Measurements from ENCODE around the gene FBRS.
A peak's percentile ranks its signal among the peaks of the same experiment; 100 is the strongest.
"Not testable (repeated sequence)": the region's sequence is repeated elsewhere in the genome, so short reads cannot be mapped to it uniquely, and the experiment has no call there.

FBRS gene

DNA sequence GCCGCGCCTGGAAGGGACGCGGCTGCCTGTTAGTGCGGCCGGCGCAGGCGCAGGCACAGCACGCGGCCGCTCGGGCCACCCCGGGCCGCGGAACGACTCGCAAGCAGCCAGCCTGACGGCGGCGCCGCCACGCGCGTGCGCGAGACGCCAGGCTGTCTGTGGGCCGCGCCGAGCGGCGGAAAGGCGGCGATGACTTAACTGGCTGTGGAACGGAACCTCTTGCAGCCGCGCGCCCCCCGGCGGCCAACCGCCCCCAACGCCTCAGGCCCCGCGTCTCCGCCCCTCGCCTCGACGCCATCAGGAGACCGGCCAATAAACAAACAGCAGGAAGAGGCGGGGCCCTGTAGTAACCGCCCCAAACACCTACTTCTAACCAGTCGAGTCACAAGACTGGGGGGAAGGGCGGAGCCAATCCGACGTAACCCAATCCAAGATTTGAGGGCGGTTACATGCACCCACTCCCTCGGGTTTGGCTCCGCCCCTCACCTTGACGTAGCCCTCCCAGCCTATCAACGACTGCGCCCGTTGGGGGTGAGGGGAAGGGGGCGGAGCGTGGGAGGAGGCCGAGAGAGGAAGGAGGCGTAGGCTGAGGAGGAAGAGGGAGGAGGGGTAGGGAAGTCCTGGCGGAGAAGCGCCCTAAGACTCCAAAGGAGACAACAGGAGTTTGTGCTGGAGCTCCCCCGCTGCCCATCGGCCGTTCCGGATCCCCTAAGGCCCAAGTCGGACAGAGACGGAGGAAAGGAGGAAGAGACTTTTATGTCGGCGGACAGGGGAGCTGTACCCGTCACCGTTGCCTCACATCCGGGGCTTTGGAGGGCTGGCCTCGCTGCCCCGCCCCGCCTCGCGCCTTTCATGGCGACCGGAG, at the start of gene FBRS:
Gene FBRS (plus strand): TSS at position 566 of the 865 bp plus-strand sequence. CDS start 1,088 bp downstream, outside the sequence.
- peak; percentile 98 for DNase-seq (ENCODE audit: low spot score)

DNA sequence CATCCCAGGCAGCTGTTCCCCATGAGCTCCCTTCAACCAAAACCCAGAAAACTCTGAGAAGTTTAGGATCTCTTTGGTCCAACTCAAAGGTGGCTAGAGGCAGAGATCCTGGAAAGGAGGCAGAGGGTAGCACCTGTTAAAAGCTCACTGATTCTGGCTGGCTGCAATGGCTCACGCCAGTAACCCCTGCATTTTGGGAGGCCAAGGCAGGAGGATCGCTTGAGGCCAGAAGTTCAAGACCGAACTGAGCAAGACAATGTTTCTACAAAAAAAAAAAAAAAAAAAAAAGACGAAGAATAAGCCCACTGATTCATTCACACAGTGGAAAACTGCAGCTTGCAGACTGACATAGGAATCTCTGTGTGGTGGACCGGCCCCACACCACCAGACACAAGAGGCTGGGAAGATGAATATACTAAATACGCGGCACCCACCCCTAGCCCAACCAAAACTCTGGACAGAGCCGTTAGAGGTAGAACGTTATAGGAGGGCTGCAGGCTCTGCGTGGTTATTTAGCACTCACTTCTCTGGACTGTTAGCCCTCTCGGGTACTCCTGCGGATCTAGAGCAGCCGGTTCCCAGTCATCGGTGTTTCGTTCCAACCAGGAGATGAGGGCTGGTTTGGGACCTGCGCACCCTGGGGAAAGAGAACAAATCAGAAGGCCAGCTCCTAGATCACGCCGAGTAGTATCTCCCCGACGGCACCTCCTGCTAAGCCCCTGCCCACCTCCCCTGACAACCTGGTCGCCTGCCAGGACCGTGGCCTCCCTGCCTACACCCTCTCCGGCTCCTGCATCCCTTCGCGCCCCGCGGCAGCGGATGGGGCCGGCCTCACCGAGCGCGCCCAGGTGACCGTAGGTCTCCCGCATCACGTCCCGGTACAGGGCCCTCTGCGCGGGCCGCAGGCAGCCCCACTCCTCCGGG, 49.0 kb upstream of the FBRS start:
- peak; percentile 50 for DNase-seq (ENCODE audit: low spot score)

DNA sequence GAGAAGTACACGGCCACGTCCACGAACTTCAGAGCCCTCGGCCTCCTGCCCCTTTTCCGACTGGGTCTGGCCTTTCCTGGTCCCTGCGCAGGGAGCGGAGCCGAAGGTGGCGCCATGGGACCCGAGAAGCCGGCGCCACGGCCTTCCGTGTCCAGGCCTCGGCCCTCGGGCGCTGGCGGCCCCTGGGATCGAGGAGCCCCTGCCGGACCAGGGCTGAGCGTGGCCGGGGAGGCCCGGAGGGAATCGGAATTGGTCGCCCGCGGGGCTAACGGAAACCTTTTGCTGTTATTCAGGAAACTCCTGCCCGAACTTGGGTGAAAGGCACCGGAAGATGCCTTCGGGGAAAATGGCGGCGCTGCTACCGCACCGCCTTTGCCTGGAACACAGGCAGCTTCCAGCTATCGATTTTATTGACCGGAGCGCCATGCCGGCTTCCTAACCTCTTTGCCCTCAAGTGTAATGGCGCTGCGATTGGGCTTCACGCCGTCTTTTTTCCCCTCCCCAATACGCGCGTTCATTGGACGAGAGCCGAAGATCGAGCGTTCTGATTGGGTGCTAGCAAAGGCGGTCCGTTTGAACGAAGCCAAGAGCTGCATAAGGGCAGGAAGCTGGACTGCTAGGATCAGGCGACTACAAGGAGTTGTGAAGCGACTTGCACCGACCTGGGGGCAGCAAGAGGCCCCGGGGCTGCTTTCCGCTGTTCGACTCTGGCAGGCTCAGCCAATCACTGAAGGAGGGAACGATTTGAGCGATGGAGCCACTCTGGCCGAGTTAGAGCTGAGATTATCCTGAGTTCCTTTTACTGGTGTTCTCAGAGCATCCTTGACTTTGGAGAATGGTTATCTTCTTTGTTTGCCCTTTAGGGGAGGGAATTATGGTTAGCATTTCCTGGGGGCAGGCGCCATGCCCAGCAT, 48.0 kb upstream of the FBRS start, which contains the start of gene ZNF689:
Gene ZNF689 (minus strand): TSS at position 464 of the 914 bp plus-strand sequence. CDS start 348 bp downstream, at position 116.
- peak; percentile 98 for DNase-seq (ENCODE audit: low spot score)

DNA sequence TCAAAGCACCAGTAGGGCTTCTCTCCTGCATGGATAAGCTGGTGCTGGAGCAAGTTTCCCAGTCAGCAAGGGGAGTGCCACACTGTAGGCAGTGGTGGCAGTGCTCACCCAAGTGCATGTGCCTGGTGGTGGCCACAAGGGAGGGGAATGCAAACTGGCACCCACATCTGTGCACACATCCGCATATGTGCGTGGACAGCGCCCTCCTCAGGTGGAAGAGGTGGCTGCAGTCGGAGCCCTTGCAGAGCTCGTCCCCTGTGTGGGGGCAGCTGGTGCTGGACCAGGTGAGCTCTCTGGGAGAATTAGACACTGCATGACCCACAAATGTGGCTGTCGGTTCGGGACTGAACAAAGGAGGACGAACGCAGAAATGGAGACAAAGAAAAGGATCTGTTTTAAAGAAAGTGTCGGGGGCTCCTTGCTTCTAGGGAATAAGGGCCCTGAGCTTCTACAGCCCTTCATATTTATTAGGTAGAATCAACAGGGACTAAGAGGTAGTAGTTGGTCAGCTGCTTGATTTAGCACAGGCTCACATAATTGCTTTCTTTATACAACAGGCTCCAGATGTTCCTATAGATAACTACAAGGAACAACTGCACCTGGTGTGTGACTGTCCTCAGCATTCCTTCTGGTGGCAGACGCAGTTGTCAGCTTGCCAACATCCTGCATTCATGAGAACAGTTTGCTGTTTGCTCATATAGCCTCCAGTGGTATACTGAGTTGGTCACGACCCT, 42.7 kb upstream of the FBRS start:
- peak; percentile 61 for DNase-seq (ENCODE audit: low spot score)

DNA sequence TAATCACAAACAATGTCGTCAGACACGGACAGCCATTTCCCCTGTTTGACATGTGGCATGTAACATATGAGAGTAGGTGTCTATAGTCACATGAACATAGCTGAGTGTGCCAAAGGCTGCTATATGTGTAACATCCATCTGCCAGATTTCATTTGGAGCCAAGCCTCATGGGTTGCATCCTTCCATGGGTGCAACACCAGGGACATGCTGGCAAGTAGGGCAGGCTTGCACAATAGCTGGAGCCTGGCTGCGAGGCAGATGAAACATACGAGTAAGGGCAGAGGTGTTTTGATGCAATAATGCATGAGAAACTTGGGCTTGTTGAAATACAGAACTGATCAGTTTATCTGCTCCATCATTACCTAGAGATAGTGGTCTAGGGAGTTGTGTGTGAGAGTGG, 39.0 kb upstream of the FBRS start:
- no peak for DNase-seq (ENCODE audit: low spot score)

DNA sequence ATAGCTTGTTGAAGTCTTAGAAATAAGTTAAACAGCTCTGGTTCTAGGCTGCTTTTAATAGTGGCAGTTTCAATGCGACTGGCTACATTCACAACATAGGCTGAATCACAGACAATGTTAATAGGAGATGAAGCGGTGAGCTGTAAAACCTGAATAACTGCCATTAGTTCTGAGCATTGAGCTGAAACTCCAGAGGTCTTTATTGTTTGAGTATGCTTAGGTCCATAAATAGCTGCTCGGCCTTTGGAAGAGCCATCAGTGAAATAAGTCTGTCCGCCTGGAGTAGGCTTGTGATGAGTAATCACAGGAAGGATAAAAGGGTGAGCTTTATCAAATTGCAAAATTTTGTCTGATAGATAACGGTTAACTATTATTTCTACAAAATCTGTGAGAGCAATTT, 38.6 kb upstream of the FBRS start:
- DNase-seq (ENCODE audit: low spot score), result no peak

DNA sequence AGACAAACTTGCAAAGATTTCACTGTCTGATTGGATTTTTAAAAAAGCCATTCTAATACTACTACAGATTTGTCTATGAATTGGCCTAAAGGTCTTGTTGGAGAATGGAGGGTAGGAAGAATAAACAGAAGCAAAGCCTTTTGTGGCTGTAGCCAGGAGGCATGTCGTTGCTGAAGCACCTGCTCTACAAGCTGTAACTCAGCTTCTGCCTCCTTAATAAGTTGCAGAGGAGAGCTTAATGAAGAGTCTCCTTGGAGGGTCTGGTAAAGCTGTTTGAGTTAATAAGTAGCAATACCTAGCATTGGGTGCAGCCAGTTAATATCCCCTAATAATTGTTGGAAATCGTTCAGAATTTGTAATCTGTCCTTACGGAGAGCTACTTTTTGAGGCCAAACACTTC, 38.1 kb upstream of the FBRS start:
- no peak for DNase-seq (ENCODE audit: low spot score)

DNA sequence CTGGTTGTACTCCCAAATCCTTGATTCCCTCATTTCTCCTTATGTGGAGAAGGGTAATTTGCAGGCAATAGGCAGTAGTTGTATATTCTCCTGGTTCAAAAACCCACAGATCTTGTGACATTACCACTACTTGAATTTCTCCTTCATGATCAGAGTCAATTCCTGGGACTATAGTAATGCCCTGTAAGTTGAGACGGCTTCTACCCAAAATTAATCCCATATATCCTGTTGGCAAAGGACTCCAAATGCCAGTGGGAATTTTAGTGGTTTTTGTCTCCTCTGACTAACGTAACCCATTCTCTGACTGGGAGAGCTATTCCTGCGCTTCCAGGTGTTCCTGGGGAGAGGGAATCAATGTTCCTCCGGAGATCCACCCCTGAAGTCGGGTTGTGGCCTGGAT, 36.5 kb upstream of the FBRS start:
- DNase-seq (ENCODE audit: low spot score), result no peak

DNA sequence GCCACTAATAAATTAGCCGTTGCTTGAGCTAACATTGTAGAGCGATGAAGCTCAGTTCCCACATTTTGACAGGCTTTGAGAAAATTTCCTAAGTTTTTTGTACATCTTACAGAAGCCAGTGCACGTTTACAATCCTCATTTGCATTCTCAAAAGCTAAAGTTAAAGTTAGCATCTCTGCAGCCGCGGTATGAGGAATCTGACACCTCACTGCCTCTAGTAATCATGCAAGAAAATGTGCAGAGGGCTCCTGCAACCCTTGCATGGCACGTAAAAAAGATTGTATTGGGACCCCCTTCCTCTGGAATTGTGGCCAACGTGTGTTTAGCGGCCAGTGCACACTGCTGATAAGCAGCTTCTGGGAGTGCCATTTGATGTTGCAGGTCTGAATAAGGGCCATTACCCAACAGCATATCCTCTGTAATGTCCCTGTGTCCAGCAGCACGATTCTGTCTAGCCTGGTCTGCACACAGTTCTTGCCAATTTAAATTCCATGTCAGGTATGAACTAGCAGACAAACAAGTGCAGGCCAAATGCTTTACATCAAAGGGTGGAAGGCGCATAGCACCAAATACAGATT, 35.7 kb upstream of the FBRS start:
- no peak for DNase-seq (ENCODE audit: low spot score)

DNA sequence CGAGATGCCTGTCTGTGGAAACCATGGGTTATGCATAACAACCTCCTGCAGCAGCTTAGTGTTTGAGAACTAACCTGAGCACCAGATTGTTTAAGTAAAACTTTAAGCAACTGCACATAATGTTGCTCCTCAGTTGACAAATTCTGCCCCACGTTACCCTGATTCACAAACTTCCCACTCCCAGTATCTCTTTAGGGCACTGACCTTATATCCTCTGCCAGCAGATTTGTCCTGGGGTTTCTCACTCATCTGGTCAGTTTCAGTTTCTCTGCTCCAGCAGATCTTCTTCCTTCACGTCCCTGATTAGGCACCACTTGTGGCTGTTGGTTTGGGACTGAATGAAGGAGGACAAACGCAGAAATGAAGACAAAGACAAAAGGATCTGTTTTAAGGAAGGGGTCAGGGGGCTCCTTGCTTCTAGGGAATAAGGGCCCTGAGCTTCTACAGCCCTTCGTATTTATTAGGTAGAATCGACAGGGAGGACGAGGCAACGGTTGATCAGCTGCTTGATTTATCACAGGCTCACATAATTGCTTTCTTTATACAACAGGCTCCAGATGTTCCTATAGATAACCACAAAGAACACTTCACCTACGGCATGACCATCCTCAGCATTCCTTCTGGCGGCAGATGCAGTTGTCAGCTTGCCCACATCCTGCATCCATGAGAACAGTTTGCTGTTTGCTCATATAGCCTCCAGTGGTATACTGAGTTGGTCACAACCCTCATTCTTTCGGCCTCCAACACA, 34.5 kb upstream of the FBRS start:
- no peak for DNase-seq (ENCODE audit: low spot score)

DNA sequence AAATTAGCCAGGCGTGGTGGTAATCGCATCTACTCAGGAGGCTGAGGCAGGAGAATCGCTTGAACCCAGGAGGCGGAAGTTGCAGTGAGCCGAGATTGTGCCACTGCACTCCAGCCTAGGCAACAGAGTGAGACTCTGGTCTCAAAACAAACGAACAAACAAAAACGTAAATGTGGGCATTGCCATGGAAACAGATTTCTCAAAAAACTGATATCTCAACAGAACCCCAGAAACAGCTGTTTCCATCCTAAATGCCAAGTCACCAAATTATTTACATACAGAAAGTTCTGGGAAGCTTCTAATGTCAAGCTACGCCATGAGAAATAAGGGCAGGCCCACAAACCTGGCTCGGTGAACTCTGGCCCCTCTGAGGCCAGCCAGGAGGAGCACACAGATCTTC, 32.0 kb upstream of the FBRS start:
- DNase-seq (ENCODE audit: low spot score), result no peak

DNA sequence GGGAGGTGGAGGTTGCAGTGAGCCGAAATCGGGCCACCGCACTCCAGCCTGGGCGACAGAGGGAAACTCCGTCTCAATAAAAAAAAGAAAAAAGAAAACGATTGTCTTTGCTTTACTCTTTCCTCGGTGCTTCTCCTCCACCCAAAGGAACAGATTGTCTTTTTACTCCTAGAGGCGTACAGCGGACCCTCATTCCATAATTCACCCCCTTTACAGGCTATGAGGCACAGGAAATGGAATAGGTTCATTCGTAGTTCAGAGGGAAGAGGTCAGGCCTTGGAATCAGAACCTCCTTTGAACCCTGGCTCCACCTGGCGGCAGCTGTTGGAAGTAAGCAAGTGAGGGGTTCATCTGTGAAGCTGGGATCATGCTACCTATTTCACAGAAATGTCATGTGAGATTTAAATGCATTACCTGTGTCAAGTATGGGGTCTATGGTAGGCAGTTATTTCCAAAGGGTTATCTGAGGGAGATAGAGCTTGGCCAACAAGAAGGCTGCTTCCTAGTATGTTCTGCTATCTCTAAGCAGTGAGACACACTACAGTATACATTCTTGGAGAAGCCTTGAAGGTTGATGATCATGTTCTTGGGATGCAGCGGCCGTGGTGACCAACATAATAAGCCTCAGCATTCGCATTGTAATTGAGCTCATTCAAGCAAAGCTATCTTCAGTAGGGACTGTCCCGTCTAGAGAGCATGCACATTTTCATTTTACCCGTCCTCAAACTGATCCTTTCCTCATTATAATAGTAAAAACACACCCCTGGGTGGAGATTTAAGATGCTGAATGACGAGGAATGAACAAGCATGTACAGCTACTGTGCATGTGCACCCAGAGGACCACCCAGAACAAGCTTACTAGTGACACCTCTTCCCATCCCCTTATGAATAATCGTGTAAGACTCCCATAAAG, 29.3 kb upstream of the FBRS start:
- DNase-seq (ENCODE audit: low spot score), result peak; percentile 79

DNA sequence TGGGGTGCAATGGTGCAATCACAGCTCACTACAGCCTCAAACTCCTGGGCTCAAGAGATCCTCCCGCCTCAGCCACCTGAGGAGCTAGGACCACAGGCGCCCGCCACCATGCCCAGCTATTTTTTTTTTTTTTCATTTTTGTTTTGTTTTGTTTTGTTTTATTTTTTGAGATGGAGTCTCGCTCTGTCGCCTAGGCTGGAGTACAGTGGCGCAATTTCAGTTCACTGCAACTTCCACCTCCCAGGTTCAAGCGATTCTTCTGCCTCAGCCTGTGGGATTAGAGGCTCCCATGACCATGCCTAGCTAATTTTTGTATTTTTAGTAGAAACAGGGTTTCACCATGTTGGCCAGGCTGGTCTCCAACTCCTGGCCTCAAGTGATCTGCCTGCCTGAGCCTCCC, 25.8 kb upstream of the FBRS start:
- DNase-seq (ENCODE audit: low spot score), result not testable (repeated sequence)

DNA sequence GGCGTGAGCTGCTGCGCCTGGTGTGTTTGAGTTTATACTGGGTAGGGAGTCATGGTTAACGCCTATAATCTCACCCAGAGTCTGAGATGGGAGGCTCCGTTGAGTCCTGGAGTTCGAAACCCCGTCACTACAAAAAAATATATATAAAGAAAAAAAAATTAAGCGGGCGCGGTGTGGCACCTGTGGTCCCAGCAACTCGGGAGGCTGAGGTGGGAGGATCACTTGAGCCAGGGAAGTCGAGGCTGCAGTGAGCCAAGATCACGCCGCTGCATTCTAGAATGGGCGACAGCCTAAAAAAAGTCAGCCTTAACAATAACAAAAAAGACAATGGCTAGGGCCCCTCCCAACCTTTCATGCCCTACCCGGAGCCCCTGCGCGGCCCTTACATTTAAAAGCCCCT, 24.7 kb upstream of the FBRS start:
- DNase-seq (ENCODE audit: low spot score), result no peak

DNA sequence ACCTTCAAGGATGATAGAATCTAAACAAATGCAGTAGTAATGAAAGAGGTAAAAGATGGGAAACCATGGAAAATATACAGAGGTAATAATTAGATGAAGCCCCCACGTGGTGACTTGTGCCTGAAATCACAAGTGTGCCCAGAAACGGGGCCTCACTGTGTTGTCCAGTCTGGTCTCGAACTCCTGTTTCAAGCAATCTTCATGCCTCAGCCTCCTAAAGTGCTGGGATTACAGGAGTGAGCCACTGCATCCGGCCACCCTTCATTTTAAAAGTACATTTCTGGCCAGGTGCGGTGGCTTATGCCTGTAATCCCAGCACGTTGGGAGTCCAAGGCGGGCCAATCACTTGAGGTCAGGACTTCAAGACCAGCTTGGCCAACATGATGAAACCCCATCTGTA, 21.6 kb upstream of the FBRS start:
- DNase-seq (ENCODE audit: low spot score), result no peak

DNA sequence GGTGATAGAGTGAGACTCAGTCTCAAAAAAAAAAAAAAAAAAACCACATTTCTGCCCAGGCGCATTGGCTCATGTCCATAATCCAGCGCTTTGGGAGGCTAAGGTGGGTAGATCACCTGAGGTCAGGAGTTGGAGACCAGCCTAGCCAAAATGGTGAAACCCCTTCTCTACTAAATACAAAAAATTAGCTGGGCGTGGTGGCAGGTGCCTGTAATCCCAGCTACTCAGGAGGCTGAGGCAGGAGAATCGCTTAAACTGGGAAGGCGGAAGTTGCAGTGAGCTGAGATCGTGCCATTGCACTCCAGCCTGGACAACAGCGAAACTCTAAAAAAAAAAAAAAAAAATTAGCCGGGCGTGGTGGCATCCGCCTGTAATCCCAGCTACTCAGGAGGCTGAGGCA, 21.1 kb upstream of the FBRS start:
- not testable (repeated sequence) for DNase-seq (ENCODE audit: low spot score)

DNA sequence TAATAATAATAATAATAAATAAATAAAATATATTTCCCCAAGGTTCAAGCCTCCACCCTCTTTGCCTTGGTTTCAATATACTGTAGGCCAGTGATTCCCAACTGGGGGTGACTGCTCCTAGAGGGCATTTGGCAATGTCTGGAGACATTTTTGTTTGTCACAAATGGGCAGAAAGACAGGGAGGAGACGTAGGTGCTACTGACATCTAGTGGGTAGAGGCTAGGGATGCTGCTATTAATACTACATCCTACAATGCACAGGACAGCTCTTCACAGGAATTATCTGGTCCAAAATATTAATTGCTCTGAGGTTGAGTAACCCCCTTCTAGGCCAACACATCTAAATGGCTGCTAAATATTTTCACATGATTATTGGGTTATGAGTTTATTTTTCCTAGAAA, 20.3 kb upstream of the FBRS start:
- DNase-seq (ENCODE audit: low spot score), result no peak

DNA sequence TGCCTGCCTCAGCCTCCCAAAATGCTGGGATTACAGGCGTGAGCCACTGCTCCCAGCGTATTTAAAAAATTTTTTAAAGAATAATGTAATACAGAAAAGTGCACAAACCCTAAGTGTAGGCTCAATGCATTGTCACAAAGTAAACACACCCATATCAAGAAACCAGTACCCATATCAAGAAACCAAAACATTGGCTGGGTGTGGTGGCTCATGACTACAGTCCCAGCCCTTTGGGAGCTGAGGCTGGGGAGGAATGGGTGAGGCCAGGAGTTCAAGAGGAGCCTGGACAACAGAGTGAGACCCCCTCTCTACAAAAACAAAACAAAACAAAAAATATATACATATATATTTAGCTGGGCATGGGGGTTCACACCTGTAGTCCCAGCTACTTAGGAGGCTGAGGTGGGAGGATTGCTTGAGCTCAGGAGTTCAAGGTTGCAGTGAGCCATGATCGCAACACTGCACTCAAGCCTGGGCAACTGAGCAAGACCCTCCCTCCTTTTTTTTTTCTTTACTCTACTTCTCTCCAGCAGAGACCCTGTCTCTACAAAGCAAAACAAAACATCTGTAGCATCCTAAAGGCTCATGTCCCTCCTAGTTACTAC, 16.8 kb upstream of the FBRS start:
- DNase-seq (ENCODE audit: low spot score), result no peak

Measured in germinal center (tissue), 1 donor.